ENCODE results near the gene CDC73. TPM values are rescaled to one million over a fixed set of nuclear protein-coding genes. Genes with fewer than 3 reads are reported as not detected.

The CDC73 gene
- total and polyA plus RNA-seq, 10 of the 15 experiments (the other 5 are each of a cell fraction or from before 2014, with no cell fraction given), result 10.6 to 43.4 (median 21.7) TPM

GRCh38 chr1:193216920-193217319, 95.1 kb downstream of the CDC73 start (continued):
- TF ChIP-seq MXI1 (IDR thresholded peaks at IDR 0.05; ENCODE audit: low read depth, low read length) (no peak), NFYB (IDR thresholded peaks at IDR 0.05; ENCODE audit: insufficient read depth, low read depth, low read length) (no peak), SREBF2 (IDR thresholded peaks at IDR 0.05; ENCODE audit: low read length) (no peak), ZZZ3 (IDR thresholded peaks at IDR 0.05; ENCODE audit: control insufficient read depth, insufficient read length, low read depth) (no peak), TAF1 (IDR thresholded peaks at IDR 0.05; ENCODE audit: borderline replicate concordance, low read depth, low read length) (no peak), CBFB (IDR thresholded peaks at IDR 0.05; ENCODE audit: low read depth) (peak; percentile 44; the same call in 1 of the 2 replicates), PAX8 (IDR thresholded peaks at IDR 0.05) (no peak), CREM (IDR thresholded peaks at IDR 0.05; ENCODE audit: low read depth) (no peak), GATAD2B (conservative IDR thresholded peaks at IDR 0.05; ENCODE audit: low read depth) (no peak), HSF1 (IDR thresholded peaks at IDR 0.05; ENCODE audit: low read depth, low read length) (no peak), SPI1 (IDR thresholded peaks at IDR 0.05; ENCODE audit: borderline replicate concordance, insufficient read depth, low read depth, low read length) (peak; percentile 47), YBX1 (IDR thresholded peaks at IDR 0.05) (no peak), CHD2 (IDR thresholded peaks at IDR 0.05; ENCODE audit: borderline replicate concordance, low read depth, low read length) (no peak), MTA2 (IDR thresholded peaks at IDR 0.05; ENCODE audit: low read depth) (no peak), NBN (IDR thresholded peaks at IDR 0.05) (no peak), ATF2 (IDR thresholded peaks at IDR 0.05; ENCODE audit: low read length) (peak; percentile 51; the same call in 1 of the 2 replicates), HCFC1 (IDR thresholded peaks at IDR 0.05; ENCODE audit: low read length) (no peak), EED (IDR thresholded peaks at IDR 0.05; ENCODE audit: low read depth) (peak; percentile 57), ELK1 (IDR thresholded peaks at IDR 0.05; ENCODE audit: low read depth, low read length) (no peak), SP1 (IDR thresholded peaks at IDR 0.05; ENCODE audit: low read depth, low read length) (no peak)
- TF ChIP-seq, protein P1, sequence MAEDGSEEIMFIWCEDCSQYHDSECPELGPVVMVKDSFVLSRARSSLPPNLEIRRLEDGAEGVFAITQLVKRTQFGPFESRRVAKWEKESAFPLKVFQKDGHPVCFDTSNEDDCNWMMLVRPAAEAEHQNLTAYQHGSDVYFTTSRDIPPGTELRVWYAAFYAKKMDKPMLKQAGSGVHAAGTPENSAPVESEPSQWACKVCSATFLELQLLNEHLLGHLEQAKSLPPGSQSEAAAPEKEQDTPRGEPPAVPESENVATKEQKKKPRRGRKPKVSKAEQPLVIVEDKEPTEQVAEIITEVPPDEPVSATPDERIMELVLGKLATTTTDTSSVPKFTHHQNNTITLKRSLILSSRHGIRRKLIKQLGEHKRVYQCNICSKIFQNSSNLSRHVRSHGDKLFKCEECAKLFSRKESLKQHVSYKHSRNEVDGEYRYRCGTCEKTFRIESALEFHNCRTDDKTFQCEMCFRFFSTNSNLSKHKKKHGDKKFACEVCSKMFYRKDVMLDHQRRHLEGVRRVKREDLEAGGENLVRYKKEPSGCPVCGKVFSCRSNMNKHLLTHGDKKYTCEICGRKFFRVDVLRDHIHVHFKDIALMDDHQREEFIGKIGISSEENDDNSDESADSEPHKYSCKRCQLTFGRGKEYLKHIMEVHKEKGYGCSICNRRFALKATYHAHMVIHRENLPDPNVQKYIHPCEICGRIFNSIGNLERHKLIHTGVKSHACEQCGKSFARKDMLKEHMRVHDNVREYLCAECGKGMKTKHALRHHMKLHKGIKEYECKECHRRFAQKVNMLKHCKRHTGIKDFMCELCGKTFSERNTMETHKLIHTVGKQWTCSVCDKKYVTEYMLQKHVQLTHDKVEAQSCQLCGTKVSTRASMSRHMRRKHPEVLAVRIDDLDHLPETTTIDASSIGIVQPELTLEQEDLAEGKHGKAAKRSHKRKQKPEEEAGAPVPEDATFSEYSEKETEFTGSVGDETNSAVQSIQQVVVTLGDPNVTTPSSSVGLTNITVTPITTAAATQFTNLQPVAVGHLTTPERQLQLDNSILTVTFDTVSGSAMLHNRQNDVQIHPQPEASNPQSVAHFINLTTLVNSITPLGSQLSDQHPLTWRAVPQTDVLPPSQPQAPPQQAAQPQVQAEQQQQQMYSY (CRISPR knock-in tag; IDR thresholded peaks at IDR 0.05), result no peak
